GM23338 (cell line): ENCODE results near the gene PLIN5. TPM values are rescaled to one million over a fixed set of nuclear protein-coding genes. Genes with fewer than 3 reads are reported as not detected.

Source experiments
- ATAC-seq: fragments of 200-7000 bp; cut with Tn5 transposase; 3 replicates; pipeline ENCODE4 v1.9.1; 2020
- DNase-seq: peaks from one replicate; pipeline ENCODE4 v3.0.0-alpha.2; 2015; ENCODE audit warnings: low spot score
- H2AFZ ChIP-seq: fragments of 200-600 bp; sonication (generic); 2 replicates; pipeline ENCODE4 v1.8.0; 2016; ENCODE audit warnings: antibody characterized with exemption, mild to moderate bottlenecking, moderate library complexity
- H3F3A ChIP-seq: fragments of 200-600 bp; sonication (generic); replicated peaks from 2 replicates; pipeline ENCODE4 v1.8.0; 2017; ENCODE audit warnings: antibody characterized with exemption, mixed run types, low read depth
- H3K27ac ChIP-seq: fragments of 200-600 bp; sonication (generic); 2 replicates; pipeline ENCODE4 v1.6.1; 2016; ENCODE audit warnings: low read depth
- H3K27me3 ChIP-seq: fragments of 200-600 bp; sonication (generic); 2 replicates; pipeline ENCODE4 v1.8.0; 2016; ENCODE audit warnings: mild to moderate bottlenecking, mixed run types, moderate library complexity; ENCODE audit not compliant: insufficient read depth
- H3K36me3 ChIP-seq: fragments of 200-600 bp; sonication (generic); 2 replicates; pipeline ENCODE4 v1.8.0; 2016; ENCODE audit warnings: mild to moderate bottlenecking; ENCODE audit not compliant: insufficient read depth
- H3K4me1 ChIP-seq: fragments of 200-600 bp; sonication (generic); 2 replicates; pipeline ENCODE4 v1.8.0; 2016; ENCODE audit warnings: mild to moderate bottlenecking, moderate library complexity; ENCODE audit not compliant: insufficient read depth
- H3K4me2 ChIP-seq: fragments of 200-600 bp; sonication (generic); 2 replicates; pipeline ENCODE4 v1.7.1; 2017; ENCODE audit warnings: mixed run types
- H3K4me3 ChIP-seq: fragments of 200-600 bp; sonication (generic); 2 replicates; pipeline ENCODE4 v1.6.1; 2016; ENCODE audit warnings: mixed run types
- H3K79me2 ChIP-seq: fragments of 200-600 bp; sonication (generic); replicated peaks from 2 replicates; pipeline ENCODE4 v1.8.0; 2017; ENCODE audit warnings: mild to moderate bottlenecking; ENCODE audit not compliant: insufficient read depth
- H3K9me2 ChIP-seq: fragments of 200-600 bp; sonication (generic); 2 replicates; pipeline ENCODE4 v1.8.0; 2017; ENCODE audit not compliant: insufficient read depth
- H4K20me1 ChIP-seq: fragments of 200-600 bp; sonication (generic); replicated peaks from 2 replicates; pipeline ENCODE4 v1.8.0; 2017; ENCODE audit warnings: mild to moderate bottlenecking; ENCODE audit not compliant: insufficient read depth
- H3K27ac Mint-ChIP-seq: 2 replicates; pipeline ENCODE4 v1.8.0; 2020; ENCODE audit warnings: inconsistent platforms, mild to moderate bottlenecking, moderate library complexity, mixed read lengths
- H3K27me3 Mint-ChIP-seq: 3 replicates; pipeline ENCODE4 v1.8.0; 2022; ENCODE audit warnings: low read depth, mild to moderate bottlenecking, moderate library complexity, mixed read lengths, inconsistent platforms; ENCODE audit not compliant: insufficient read depth, poor library complexity
- H3K36me3 Mint-ChIP-seq: 3 replicates; pipeline ENCODE4 v1.8.0; 2021; ENCODE audit warnings: low read depth, mild to moderate bottlenecking, inconsistent platforms, moderate library complexity, mixed read lengths
- H3K4me1 Mint-ChIP-seq: 3 replicates; pipeline ENCODE4 v1.8.0; 2020; ENCODE audit warnings: mild to moderate bottlenecking, inconsistent platforms, mixed read lengths
- H3K4me3 Mint-ChIP-seq: 3 replicates; pipeline ENCODE4 v1.8.0; 2021; ENCODE audit warnings: moderate library complexity, mild to moderate bottlenecking, inconsistent platforms, mixed read lengths
- H3K9me3 Mint-ChIP-seq: 3 replicates; pipeline ENCODE4 v1.8.0; 2020; ENCODE audit warnings: moderate library complexity, mild to moderate bottlenecking, inconsistent platforms, mixed read lengths
- JUNB ChIP-seq: IDR thresholded peaks from one replicate; pipeline ENCODE4 v1.6.1; 2016; ENCODE audit warnings: antibody characterized with exemption; ENCODE audit not compliant: unreplicated experiment
- NANOG ChIP-seq: IDR thresholded peaks from 2 replicates; pipeline ENCODE4 v1.6.1; 2016; ENCODE audit warnings: antibody characterized with exemption, borderline replicate concordance
- POLR2AphosphoS5 ChIP-seq: IDR thresholded peaks from 2 replicates; pipeline ENCODE4 v1.6.1; 2016; ENCODE audit warnings: antibody characterized with exemption, low read depth
- REST ChIP-seq: IDR thresholded peaks from one replicate; pipeline ENCODE4 v1.6.1; 2018; ENCODE audit warnings: antibody characterized with exemption; ENCODE audit not compliant: unreplicated experiment
- ZNF331 ChIP-seq: fragments of 250-450 bp; sonication (Bioruptor Pico); IDR thresholded peaks from 2 replicates; pipeline ENCODE4 v1.5.0; 2020; ENCODE audit warnings: low read depth, mild to moderate bottlenecking, moderate library complexity
- ZNF462 ChIP-seq: fragments of 250-450 bp; sonication (Bioruptor Pico); IDR thresholded peaks from 2 replicates; pipeline ENCODE4 v1.5.0; 2020; ENCODE audit warnings: mild to moderate bottlenecking, moderate library complexity
- polyA plus RNA-seq: library from polyadenylated mRNA; unstranded; fragments of >200 nt; fragmentation: Nextera tagmentation; extraction: Ambion mirVana; gene quantifications from 2 replicates; pipeline ENCODE4 v1.2.1, GENCODE V29; 2016
- total RNA-seq: library from RNA; depleted of rRNA; stranded (reverse); fragments of >200 nt; shearing (Covaris generic); gene quantifications from 2 replicates; pipeline ENCODE4 v1.2.3, GENCODE V29; 2014

PLIN5 gene
- total and polyA plus RNA-seq, 2 experiments from 2014 or later: 1.9 to 3.5 TPM

- TF ChIP-seq ZNF462 (CRISPR knock-in tag): no peak
Measured at GRCh38 chr19:4497770-4498389, 37.1 kb downstream of the PLIN5 start (continued).

GRCh38 chr19:4496304-4496703 lies 38.7 kb downstream of the PLIN5 start:
- no peaks in the 10 kb centered on the region for H3K4me1 Mint-ChIP-seq
- peaks cover 16% of the 10 kb centered on the region; the same call in 1 of the 2 replicates for H3K36me3 ChIP-seq
- no peak overlapping the region for H3K27ac Mint-ChIP-seq
- no peak for ATAC-seq
- H3K9me2 ChIP-seq: no peaks in the 10 kb centered on the region
- no peak for DNase-seq
- no peak overlapping the region for H2AFZ ChIP-seq
- no peaks in the 10 kb centered on the region for H3K4me1 ChIP-seq
- no peaks in the 10 kb centered on the region for H3K79me2 ChIP-seq
- no peak overlapping the region for H3K4me2 ChIP-seq
- peaks cover 3% of the 10 kb centered on the region for H3K27me3 Mint-ChIP-seq
- TF ChIP-seq NANOG (no peak), ZNF331 (CRISPR knock-in tag) (no peak), REST (no peak), JUNB (no peak), POLR2AphosphoS5 (no peak)
- H3K4me3 Mint-ChIP-seq: no peak overlapping the region
- no peaks in the 10 kb centered on the region for H3K27me3 ChIP-seq
- H4K20me1 ChIP-seq: no peaks in the 10 kb centered on the region; the same call in 1 of the 2 replicates
- no peak overlapping the region for H3K27ac ChIP-seq
- H3K9me3 Mint-ChIP-seq: no peaks in the 10 kb centered on the region
- H3F3A ChIP-seq: 0 out of 2 replicates have a peak, but pooled peaks cover 7% of the 10 kb centered on the region
- no peak overlapping the region for H3K4me3 ChIP-seq
- peaks cover 25% of the 10 kb centered on the region for H3K36me3 Mint-ChIP-seq
